NCI-H748 (cell line): ENCODE measurements around the gene CACNG4.
"Not testable (repeated sequence)": the region's sequence is repeated elsewhere in the genome, so short reads cannot be mapped to it uniquely, and the experiment has no call there.

ENCODE experiments used
- DNase-seq: peaks from one replicate; lab custom pipeline; 2025; ENCODE audit not compliant: unreplicated experiment; lab: John Stamatoyannopoulos, UW

CACNG4 gene

GRCh38 chr17:66963521-66963908, 992 bp upstream of the CACNG4 start:
- DNase-seq, result peak; percentile 27

GRCh38 chr17:66964930-66965800, 658 bp downstream of the CACNG4 start:
- peak; percentile 83 for DNase-seq

GRCh38 chr17:66965801-66966262, 1.3 kb downstream of the CACNG4 start:
- DNase-seq, result peak; percentile 59

DNA sequence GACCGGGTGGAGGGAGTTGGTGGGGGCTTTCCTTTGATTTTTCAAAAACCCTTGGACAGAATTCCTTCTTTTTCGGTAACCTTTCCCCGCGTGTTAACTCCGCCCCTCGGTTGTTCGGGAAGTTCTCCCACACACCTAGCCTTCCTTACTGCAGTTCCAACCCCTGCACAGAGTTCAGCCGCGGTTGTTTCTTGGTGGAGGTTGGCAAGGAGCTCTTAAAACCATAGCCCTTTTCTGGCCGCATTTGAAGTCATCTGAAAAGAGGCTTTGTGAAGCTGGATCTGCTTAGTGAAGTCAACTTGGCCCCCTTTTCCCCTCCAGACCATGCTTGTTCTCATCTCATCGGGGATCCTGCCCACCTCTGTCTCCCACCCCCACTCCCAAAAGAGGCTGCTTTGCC, 1.8 kb downstream of the CACNG4 start:
- DNase-seq, result no peak

GRCh38 chr17:66966704-66967418, 2.4 kb downstream of the CACNG4 start:
- DNase-seq, result no peak

DNA sequence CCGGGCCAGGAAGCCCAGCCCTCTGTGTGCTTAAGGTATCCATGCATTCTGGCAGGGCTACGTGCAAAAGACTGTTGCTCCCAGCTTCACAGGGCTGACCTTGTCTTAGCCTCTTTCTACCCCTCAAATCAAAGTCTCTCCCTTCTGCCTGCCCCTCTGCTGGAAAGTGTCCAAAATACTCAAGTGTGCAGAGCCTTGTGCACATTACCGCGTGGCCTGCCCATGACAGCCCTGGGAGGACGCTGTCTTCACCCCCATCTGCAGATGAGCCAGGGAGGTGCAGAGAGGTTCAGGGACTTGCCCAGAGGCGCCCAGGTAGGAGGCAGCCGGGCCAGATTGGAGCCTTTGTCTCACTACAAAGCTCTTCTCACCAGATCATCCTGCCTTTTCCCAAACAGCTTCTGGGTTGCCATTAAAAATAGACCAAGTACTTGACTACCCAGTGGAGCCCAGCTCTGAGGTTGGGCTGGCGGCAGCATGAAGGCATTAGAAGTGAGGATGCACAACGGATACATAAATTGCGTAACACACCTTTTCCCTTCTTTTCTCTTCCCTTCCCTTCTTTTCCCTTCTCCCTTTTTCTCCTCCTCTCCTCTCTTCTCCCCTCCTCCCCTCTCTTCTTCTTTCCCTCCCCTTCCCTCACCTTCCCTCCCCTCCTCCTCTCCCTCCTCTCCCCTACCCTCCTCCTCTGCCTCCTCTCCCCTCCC, 3.5 kb downstream of the CACNG4 start:
- DNase-seq, result peak; percentile 26

GRCh38 chr17:66968916-66969315, 4.4 kb downstream of the CACNG4 start:
- DNase-seq, result no peak

DNA sequence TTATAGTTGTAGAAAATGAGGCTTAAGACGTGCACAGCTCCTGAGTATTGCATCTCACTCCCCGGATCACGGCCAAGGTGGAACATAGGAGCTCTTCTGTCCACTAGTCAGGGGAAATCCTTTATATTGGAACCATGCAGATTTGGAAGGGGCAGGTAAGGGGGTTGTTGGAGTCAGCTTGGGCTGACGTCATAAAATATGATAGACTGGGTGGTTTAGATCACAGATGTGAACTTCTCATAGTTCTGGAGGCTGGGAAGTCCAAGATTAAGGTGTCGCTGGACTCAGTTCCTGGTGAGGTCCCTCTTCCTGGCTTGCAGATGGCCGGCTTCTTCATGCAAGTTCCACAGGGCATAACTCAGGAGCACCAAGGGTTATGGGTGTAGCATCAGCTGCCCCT, 5.6 kb downstream of the CACNG4 start:
- DNase-seq, result no peak

GRCh38 chr17:66970797-66971196, 6.3 kb downstream of the CACNG4 start:
- DNase-seq, result no peak

GRCh38 chr17:66971264-66971663, 6.8 kb downstream of the CACNG4 start:
- no peak for DNase-seq

DNA sequence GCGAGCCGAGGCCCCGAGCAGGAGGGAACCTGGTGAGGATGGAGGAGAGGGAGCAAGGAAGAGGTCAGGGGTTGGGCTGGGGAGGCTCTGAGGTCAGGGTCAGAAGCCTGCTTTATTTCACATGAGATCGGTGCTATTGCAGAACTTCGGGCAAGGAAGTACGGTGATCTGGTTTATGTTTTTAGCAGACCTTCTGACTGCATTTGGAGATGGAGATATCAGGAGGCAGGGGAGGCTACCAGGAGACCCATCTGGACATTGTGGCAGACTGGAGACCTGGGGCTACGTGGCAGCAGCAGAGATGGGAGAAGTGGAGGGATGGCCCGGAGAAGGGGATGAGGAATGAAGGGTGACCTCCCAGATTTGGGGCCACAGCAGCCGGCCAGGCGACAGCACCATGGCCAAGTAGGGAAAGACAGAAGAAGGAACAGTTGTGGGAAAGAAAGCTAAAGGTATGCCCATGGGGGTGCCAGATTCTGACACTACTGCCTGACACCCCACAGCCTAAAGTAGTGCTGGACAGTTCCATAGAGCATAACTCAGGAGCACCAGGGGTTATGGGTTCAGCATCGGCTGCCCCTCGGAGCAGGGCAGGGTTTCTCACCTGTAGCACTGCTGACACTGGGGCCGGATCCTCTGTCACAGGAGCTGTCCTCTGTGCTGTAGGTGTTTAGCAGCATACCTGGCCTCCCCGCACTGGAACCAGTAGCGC, 7.4 kb downstream of the CACNG4 start:
- no peak for DNase-seq

DNA sequence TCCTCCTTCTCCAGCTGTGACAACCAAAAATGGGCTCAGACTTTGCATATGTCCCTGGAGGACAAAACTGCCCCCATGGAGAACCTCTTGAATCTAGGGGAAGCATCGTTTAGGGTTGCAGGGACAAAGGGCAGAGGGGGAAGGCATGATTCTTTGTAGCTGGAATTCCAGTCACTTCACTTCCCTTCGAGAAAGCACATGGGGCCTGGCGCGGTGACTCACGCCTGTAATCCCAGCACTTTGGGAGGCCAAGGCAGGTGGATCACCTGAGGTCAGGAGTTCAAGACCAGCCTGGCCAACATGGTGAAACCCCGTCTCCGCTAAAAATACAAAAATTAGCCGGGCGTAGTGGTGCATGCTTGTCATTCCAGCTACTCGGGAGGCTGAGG, 7.9 kb downstream of the CACNG4 start:
- not testable (repeated sequence) for DNase-seq

DNA sequence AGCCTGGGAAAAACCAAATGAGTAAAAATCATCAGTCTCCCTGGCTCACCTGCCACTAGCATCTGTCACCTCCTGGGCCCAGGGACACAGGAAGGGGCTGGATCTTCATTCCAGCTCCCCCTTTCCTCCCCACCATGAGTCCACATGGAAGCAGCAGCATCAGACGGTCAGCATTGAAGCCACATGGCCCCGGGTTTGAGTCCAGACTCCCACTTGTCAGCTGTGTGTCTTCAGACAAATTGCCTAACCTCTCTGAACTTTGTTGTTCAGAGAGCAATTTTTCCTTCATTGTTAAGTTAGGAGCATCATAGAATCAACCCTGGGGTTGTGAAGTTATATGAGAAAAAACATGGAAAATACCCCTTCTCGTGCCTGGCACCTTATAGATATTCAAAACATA, 10.7 kb downstream of the CACNG4 start:
- no peak for DNase-seq

DNA sequence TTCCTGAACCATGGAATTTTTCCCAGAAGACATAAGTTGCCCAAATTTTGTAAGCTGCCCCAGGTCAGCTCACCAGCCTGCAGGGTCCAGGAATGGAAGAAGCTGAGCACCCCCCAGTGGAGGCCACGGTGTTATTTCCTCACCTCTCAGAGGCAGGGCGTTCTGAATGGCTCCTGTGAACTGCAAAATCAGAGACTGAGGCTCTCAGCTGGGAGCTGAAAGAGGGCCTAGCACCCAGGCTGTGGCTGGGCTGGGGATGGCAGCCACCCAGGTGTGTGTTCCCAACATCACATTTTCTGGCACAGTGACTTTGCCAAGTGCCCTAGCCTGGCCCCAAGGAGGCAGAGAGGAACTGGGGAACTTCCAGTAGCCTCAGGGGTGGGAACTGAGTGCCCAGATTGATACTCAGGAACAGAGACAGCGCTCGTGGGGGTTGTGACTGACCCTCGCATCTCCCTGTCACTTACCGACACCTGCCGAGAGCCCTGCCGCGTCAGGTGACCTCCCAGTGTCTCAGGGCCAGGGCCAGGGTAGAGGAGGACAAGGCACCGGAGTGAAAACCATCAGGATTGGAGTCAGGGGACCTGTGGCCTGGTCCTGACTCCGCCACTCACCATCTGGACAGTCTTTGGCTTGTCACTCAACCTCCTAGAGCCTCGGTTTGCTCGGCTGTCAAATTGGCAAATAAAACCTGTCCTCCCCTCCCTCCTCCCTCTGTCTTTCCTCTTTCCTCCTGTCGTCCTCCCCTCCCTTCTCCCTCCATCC, 11.3 kb downstream of the CACNG4 start:
- no peak for DNase-seq

GRCh38 chr17:66976379-66976663, 11.8 kb downstream of the CACNG4 start:
- no peak for DNase-seq

DNA sequence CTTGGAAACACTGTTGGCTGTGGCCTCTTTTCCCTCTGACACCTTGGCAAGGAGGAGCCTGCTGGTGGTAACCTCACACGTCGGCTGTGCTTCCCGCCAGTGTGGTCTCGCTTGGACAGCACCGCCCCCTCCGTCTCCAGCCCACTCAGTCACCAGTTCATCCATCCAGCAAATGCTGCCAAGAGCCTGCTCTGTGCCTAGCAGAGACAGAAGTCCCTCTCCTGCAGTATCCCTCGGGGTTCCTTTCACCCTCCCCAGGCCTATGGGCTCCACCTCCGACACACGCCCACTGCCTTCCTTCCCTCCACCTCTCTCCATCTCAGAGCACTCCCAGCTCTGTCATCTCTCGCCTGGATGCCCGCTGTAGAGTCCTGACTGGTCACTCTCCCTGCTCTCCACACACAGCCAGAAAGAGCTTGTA, 12.3 kb downstream of the CACNG4 start:
- DNase-seq, result no peak

DNA sequence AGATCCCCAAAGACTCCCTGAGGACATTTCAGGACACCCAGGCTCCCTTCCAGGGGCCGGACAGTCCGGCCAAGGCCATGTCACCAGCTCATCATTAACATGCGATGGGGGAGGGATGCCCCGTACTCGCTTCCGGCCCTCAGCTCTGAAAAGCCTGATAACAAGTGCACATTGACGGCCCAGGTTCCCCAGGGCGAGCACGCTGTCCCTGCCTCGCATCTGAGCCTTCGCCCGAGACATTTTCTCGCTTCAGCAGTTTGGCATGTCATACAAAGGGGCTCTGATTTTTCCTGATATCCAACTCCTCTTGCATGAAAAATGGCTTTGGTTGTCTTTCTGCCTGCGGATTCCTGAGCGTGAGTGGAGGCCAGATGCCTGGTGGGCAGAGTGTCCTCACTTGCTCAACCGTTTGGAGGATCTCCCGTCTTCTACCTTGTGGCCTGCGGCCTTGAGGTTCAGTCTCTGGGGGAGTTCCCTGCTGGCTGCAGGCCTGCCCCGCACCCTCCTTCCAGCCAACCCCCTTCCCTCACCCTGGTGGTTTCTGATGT, 14.1 kb downstream of the CACNG4 start:
- no peak for DNase-seq

DNA sequence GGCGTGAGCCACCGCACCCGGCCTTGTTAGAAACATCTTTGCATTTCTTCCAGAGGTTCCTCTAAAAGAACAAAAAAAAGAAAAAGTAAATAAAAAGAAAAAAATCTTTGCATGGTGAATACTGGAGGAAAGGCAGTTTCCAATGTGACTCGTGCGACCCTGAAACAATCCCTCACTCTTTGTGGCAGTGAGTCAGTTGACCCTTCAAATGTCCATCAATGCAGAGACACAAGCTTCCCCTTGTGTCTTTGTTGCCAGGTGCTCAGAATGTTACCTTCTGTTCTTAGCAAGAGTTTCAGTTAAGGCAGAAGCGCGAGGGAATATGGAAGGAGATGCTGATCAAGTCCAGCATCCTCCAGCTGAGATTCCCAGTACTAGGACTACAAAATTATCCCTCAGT, 16.4 kb downstream of the CACNG4 start:
- no peak for DNase-seq

DNA sequence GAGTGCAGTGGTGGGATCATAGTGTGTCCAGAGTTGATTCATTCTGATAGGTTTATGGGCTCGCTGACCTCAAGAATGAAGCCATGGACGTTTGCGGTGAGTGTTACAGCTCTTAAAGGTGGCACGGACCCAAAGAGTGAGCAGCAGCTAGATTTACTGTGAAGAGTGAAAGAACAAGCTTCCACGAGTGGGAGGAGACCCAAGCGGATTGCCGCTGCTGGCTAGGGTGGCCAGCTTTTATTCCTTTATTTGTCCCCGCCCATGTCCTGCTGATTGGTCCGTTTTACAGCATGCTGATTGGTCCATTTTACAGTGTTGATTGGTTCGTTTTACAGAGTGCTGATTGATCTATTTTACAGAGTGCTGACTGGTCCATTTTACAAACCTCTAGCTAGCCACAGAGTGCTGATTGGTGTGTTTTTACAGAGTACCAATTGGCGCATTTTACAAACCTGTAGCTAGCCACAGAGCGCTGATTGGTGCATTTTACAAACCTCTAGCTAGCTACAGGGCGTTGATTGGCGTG, 17.5 kb downstream of the CACNG4 start:
- no peak for DNase-seq

DNA sequence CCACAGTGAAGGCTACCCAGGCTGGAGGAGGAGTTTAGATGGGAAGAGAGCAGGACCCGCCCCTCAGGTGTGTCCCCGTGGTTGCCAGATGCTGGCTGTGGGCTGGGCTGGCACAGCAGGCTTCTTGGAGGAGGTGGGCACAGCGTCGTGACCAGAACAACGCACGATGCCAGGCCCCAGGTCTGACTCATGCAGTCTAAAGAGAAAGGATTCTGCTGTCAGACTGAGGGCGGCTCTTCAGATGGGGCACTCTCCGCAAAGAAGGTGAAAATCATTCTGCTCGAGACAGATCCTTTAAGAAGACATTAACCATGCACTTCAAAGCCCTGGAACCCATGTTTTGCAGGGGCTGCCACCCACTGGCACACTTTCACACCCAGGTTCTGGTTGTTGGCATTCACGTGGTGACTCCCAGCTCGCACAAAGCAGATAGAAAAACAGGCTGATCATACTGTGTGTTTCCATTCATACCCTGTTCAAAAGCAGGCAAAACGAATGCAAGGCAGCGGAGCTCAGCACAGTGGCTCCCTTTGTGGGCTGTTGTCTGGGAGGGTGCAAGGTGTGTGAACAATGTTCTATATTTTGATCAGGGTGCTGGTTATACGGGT, 19.0 kb downstream of the CACNG4 start:
- DNase-seq, result no peak
